WTC11 (cell line): ENCODE results near the gene CLSTN2. TPM values are rescaled to one million over a fixed set of nuclear protein-coding genes. Genes with fewer than 3 reads are reported as not detected.

Experiments used
- ATAC-seq: fragments of 200-7000 bp; cut with Tn5 transposase; 2 replicates; pipeline ENCODE4 v1.10.0; 2021; ENCODE audit warnings: mild to moderate bottlenecking, moderate library complexity
- CTCF ChIA-PET: fragments of 300-600 bp; sonication (Branson Sonifier 250); formaldehyde crosslinking; loops from one replicate; lab custom pipeline; 2021; ENCODE audit warnings: antibody characterized with exemption; lab: Charles Lee
- POLR2A ChIA-PET: fragments of 350-600 bp; sonication (Branson Sonifier 250); formaldehyde crosslinking; loops from one replicate; lab custom pipeline; 2021; ENCODE audit warnings: antibody characterized with exemption; lab: Charles Lee
- DNase-seq: peaks from one replicate; pipeline ENCODE4 v3.0.0; 2021; ENCODE audit warnings: low spot score
- H3K27ac Mint-ChIP-seq: 2 replicates; pipeline ENCODE4 v1.8.0; 2021; ENCODE audit warnings: mixed read lengths
- H3K27me3 Mint-ChIP-seq: 2 replicates; pipeline ENCODE4 v1.8.0; 2021; ENCODE audit warnings: low read depth, mild to moderate bottlenecking, moderate library complexity, mixed read lengths
- H3K36me3 Mint-ChIP-seq: 2 replicates; pipeline ENCODE4 v1.8.0; 2021; ENCODE audit warnings: mixed read lengths
- H3K4me1 Mint-ChIP-seq: 2 replicates; pipeline ENCODE4 v1.8.0; 2022; ENCODE audit warnings: mixed read lengths
- H3K4me3 Mint-ChIP-seq: 2 replicates; pipeline ENCODE4 v1.8.0; 2021; ENCODE audit warnings: mild to moderate bottlenecking, moderate library complexity, mixed read lengths
- H3K9me3 Mint-ChIP-seq: 2 replicates; pipeline ENCODE4 v1.8.0; 2021; ENCODE audit warnings: mixed read lengths
- AFF4 ChIP-seq: sonication (generic); formaldehyde crosslinking; IDR thresholded peaks from 2 replicates; pipeline ENCODE4 v1.8.1; 2023; ENCODE audit warnings: mild to moderate bottlenecking, missing genetic modification reagents, borderline replicate concordance
- ATF1 ChIP-seq: sonication (generic); formaldehyde crosslinking; IDR thresholded peaks from 2 replicates; pipeline ENCODE4 v1.8.1; 2023; ENCODE audit warnings: mild to moderate bottlenecking, moderate library complexity, missing genetic modification reagents
- ATF3 ChIP-seq: sonication (generic); formaldehyde crosslinking; conservative IDR thresholded peaks from 2 replicates; pipeline ENCODE4 v1.8.1; 2022; ENCODE audit warnings: mild to moderate bottlenecking, missing genetic modification reagents
- CREM ChIP-seq: sonication (generic); formaldehyde crosslinking; IDR thresholded peaks from 2 replicates; pipeline ENCODE4 v1.8.1; 2022; ENCODE audit warnings: mild to moderate bottlenecking, missing genetic modification reagents, moderate library complexity
- EMX1 ChIP-seq: fragments of 250-450 bp; sonication (Bioruptor Pico); IDR thresholded peaks from 2 replicates; pipeline ENCODE4 v1.8.0; 2021; ENCODE audit warnings: mild to moderate bottlenecking
- GTF2I ChIP-seq: fragments of 250-450 bp; sonication (Bioruptor Pico); conservative IDR thresholded peaks from 2 replicates; pipeline ENCODE4 v1.4.0; 2021; ENCODE audit warnings: mild to moderate bottlenecking
- KAT7 ChIP-seq: sonication (generic); formaldehyde crosslinking; IDR thresholded peaks from 2 replicates; pipeline ENCODE4 v1.8.1; 2023; ENCODE audit warnings: missing genetic modification reagents, mild to moderate bottlenecking, borderline replicate concordance
- NFE2L1 ChIP-seq: sonication (generic); formaldehyde crosslinking; IDR thresholded peaks from 2 replicates; pipeline ENCODE4 v1.8.1; 2023; ENCODE audit warnings: missing genetic modification reagents
- RORB ChIP-seq: fragments of 250-450 bp; sonication (Bioruptor Pico); IDR thresholded peaks from 2 replicates; pipeline ENCODE4 v1.9.0; 2021; ENCODE audit warnings: mild to moderate bottlenecking
- SOX15 ChIP-seq: fragments of 250-450 bp; sonication (Bioruptor Pico); IDR thresholded peaks from 2 replicates; pipeline ENCODE4 v1.9.0; 2021; ENCODE audit warnings: mild to moderate bottlenecking
- SP1 ChIP-seq: sonication (generic); formaldehyde crosslinking; conservative IDR thresholded peaks from 2 replicates; pipeline ENCODE4 v1.8.1; 2022; ENCODE audit warnings: missing genetic modification reagents
- STAT6 ChIP-seq: sonication (generic); formaldehyde crosslinking; conservative IDR thresholded peaks from 2 replicates; pipeline ENCODE4 v1.8.1; 2023; ENCODE audit warnings: mild to moderate bottlenecking, low read depth, missing genetic modification reagents, moderate library complexity
- TCF7 ChIP-seq: sonication (generic); formaldehyde crosslinking; IDR thresholded peaks from 2 replicates; pipeline ENCODE4 v1.8.0; 2022; ENCODE audit warnings: mild to moderate bottlenecking, low read depth, missing genetic modification reagents, moderate library complexity
- TEAD4 ChIP-seq: sonication (generic); formaldehyde crosslinking; IDR thresholded peaks from 2 replicates; pipeline ENCODE4 v1.8.0; 2022; ENCODE audit warnings: mild to moderate bottlenecking, missing genetic modification reagents
- USF1 ChIP-seq: sonication (generic); formaldehyde crosslinking; IDR thresholded peaks from 2 replicates; pipeline ENCODE4 v1.8.0; 2022; ENCODE audit warnings: mild to moderate bottlenecking, missing genetic modification reagents
- USF2 ChIP-seq: sonication (generic); formaldehyde crosslinking; IDR thresholded peaks from 2 replicates; pipeline ENCODE4 v1.8.1; 2023; ENCODE audit warnings: mild to moderate bottlenecking, missing genetic modification reagents, moderate library complexity
- ZMAT4 ChIP-seq: fragments of 250-450 bp; sonication (Bioruptor Pico); IDR thresholded peaks from 2 replicates; pipeline ENCODE4 v1.9.0; 2021; ENCODE audit warnings: mild to moderate bottlenecking
- ZNF121 ChIP-seq: sonication (generic); formaldehyde crosslinking; IDR thresholded peaks from 2 replicates; pipeline ENCODE4 v1.8.0; 2023; ENCODE audit warnings: missing genetic modification reagents
- ZSCAN18 ChIP-seq: fragments of 250-450 bp; sonication (Bioruptor Pico); IDR thresholded peaks from 2 replicates; pipeline ENCODE4 v2.1.2; 2022; ENCODE audit warnings: mild to moderate bottlenecking, moderate library complexity
- total RNA-seq: library from RNA; stranded (reverse); gene quantifications from 3 replicates; pipeline ENCODE4 v1.2.3, GENCODE V29; 2021

The CLSTN2 gene
- total RNA-seq, 1 experiment from 2014 or later: 0.35 TPM

GRCh38 chr3:139909811-139910210, 25.2 kb upstream of the CLSTN2 start:
- ATAC-seq: peak; percentile 61
- POLR2A ChIA-PET: no interaction called here
- TF ChIP-seq TEAD4 (no peak), ATF3 (CRISPR knock-in tag) (no peak), CREM (no peak)
- no peaks in the 10 kb centered on the region for H3K36me3 Mint-ChIP-seq
- no peak overlapping the region for H3K27ac Mint-ChIP-seq
- H3K27me3 Mint-ChIP-seq: peaks cover 9% of the 10 kb centered on the region
- H3K9me3 Mint-ChIP-seq: peaks cover 10% of the 10 kb centered on the region
- DNase-seq: no peak
- CTCF ChIA-PET: interaction anchor here (0.9 kb wide), 1 partner anchor 28 kb away, joined by 3 read pairs; no protein-coding TSS in a partner anchor
- H3K4me1 Mint-ChIP-seq: peaks cover 10% of the 10 kb centered on the region
- H3K4me3 Mint-ChIP-seq: no peak overlapping the region

GRCh38 chr3:139916271-139916670, 18.7 kb upstream of the CLSTN2 start:
- CTCF ChIA-PET: interaction anchor here (1.7 kb wide), 1 partner anchor 19 kb away, joined by 8 read pairs; the partner anchor contains the start of gene CLSTN2

More at GRCh38 chr3:139916271-139916670, 18.7 kb upstream of the CLSTN2 start:
- no peaks in the 10 kb centered on the region for H3K36me3 Mint-ChIP-seq
- TF ChIP-seq ZMAT4 (CRISPR knock-in tag): no peak
- no peak for TF ChIP-seq GTF2I (CRISPR knock-in tag)
- TF ChIP-seq AFF4 (CRISPR knock-in tag): no peak
- no peak for TF ChIP-seq NFE2L1 (CRISPR knock-in tag)
- TF ChIP-seq USF2 (CRISPR knock-in tag): no peak
- TF ChIP-seq TEAD4: no peak
- TF ChIP-seq SOX15: no peak
- TF ChIP-seq TCF7 (CRISPR knock-in tag): no peak
- no peak for TF ChIP-seq USF1 (CRISPR knock-in tag)
- TF ChIP-seq CREM: no peak
- no peak for TF ChIP-seq ATF1 (CRISPR knock-in tag)
- no peak for TF ChIP-seq SP1 (CRISPR knock-in tag)
- TF ChIP-seq KAT7 (CRISPR knock-in tag): no peak
- no peak for TF ChIP-seq ZSCAN18
- no peak for TF ChIP-seq EMX1 (CRISPR knock-in tag)
- no peak for TF ChIP-seq RORB (CRISPR knock-in tag)
- TF ChIP-seq ZNF121 (CRISPR knock-in tag): no peak
- no peak for TF ChIP-seq STAT6 (CRISPR knock-in tag)
- TF ChIP-seq, all 79 proteins: peak for 0
- Mint-ChIP-seq H3K27ac (no peak overlapping the region), H3K9me3 (peaks cover 21% of the 10 kb centered on the region), H3K4me3 (no peak overlapping the region), H3K27me3 (no peaks in the 10 kb centered on the region; the same call in 1 of the 2 replicates), H3K4me1 (no peaks in the 10 kb centered on the region)
- ATAC-seq: no peak
- no peak for DNase-seq
- POLR2A ChIA-PET: no interaction called here
